Nephron progenitor cell (in vitro differentiated cells): ENCODE measurements around the gene POFUT2.
"Not testable (repeated sequence)": the region's sequence is repeated elsewhere in the genome, so short reads cannot be mapped to it uniquely, and the experiment has no call there.

Source experiments
- DNase-seq: peaks from one replicate; pipeline ENCODE4 v3.0.0; 2021
- H3K27ac Mint-ChIP-seq: 2 replicates; pipeline ENCODE4 v1.8.0; 2021; ENCODE audit warnings: mild to moderate bottlenecking, moderate library complexity, mixed read lengths
- H3K27me3 Mint-ChIP-seq: 2 replicates; pipeline ENCODE4 v1.8.0; 2021; ENCODE audit warnings: mild to moderate bottlenecking, low read depth, mixed read lengths; ENCODE audit not compliant: poor library complexity
- H3K36me3 Mint-ChIP-seq: 2 replicates; pipeline ENCODE4 v1.8.0; 2021; ENCODE audit warnings: low read depth, mixed read lengths
- H3K4me1 Mint-ChIP-seq: 2 replicates; pipeline ENCODE4 v1.8.0; 2021; ENCODE audit warnings: mixed read lengths
- H3K4me3 Mint-ChIP-seq: 2 replicates; pipeline ENCODE4 v1.8.0; 2021; ENCODE audit warnings: mild to moderate bottlenecking, moderate library complexity, mixed read lengths
- H3K9me3 Mint-ChIP-seq: 2 replicates; pipeline ENCODE4 v1.8.0; 2021; ENCODE audit warnings: mild to moderate bottlenecking, moderate library complexity, mixed read lengths
- CTCF ChIP-seq: fragments of 200-600 bp; sonication (generic); IDR thresholded peaks from 2 replicates; pipeline ENCODE4 v1.5.0; 2021; ENCODE audit warnings: antibody characterized with exemption

The POFUT2 gene

GRCh38 chr21:45308194-45309068 lies 20.7 kb upstream of the POFUT2 start:
- no peak for TF ChIP-seq CTCF
- H3K36me3 Mint-ChIP-seq, result peaks cover 14% of the 10 kb centered on the region
- H3K9me3 Mint-ChIP-seq, result peaks cover 13% of the 10 kb centered on the region
- peaks cover 54% of the 10 kb centered on the region for H3K4me1 Mint-ChIP-seq
- H3K4me3 Mint-ChIP-seq, result no peak overlapping the region
- peak; percentile 6 for DNase-seq
- peaks cover 36% of the 10 kb centered on the region for H3K27me3 Mint-ChIP-seq
- H3K27ac Mint-ChIP-seq, result no peak overlapping the region

- peaks cover 54% of the 10 kb centered on the region for H3K4me1 Mint-ChIP-seq
- H3K27ac Mint-ChIP-seq, H3K4me3 Mint-ChIP-seq: not testable (repeated sequence)
Observed at GRCh38 chr21:45307597-45308158, 20.0 kb upstream of the POFUT2 start.

GRCh38 chr21:45306832-45307571 lies 19.3 kb upstream of the POFUT2 start:
- Mint-ChIP-seq H3K36me3 (peaks cover 5% of the 10 kb centered on the region), H3K27ac (peak overlapping the region; percentile 67), H3K4me3 (peak overlapping the region; percentile 66), H3K9me3 (peaks cover 5% of the 10 kb centered on the region), H3K27me3 (peaks cover 25% of the 10 kb centered on the region), H3K4me1 (peaks cover 58% of the 10 kb centered on the region)
- peak; percentile 55 for DNase-seq
- no peak for TF ChIP-seq CTCF

More at GRCh38 chr21:45307597-45308158, 20.0 kb upstream of the POFUT2 start:
- H3K36me3 Mint-ChIP-seq, result peaks cover 12% of the 10 kb centered on the region
- peaks cover 12% of the 10 kb centered on the region for H3K9me3 Mint-ChIP-seq
- not testable (repeated sequence) for DNase-seq
- H3K27me3 Mint-ChIP-seq, result peaks cover 28% of the 10 kb centered on the region

- Mint-ChIP-seq H3K36me3 (no peaks in the 10 kb centered on the region), H3K9me3 (no peaks in the 10 kb centered on the region), H3K4me1 (peaks cover 62% of the 10 kb centered on the region), H3K4me3 (peak overlapping the region; percentile 38), H3K27me3 (peaks cover 21% of the 10 kb centered on the region), H3K27ac (no peak overlapping the region)
- no peak for TF ChIP-seq CTCF
- peak; percentile 5 for DNase-seq
Observed at GRCh38 chr21:45306453-45306831, 18.7 kb upstream of the POFUT2 start.

- Mint-ChIP-seq H3K27ac (no peak overlapping the region), H3K27me3 (peaks cover 24% of the 10 kb centered on the region), H3K4me1 (peaks cover 69% of the 10 kb centered on the region)
Observed at GRCh38 chr21:45305836-45306235, 18.1 kb upstream of the POFUT2 start.

More at GRCh38 chr21:45305836-45306235, 18.1 kb upstream of the POFUT2 start:
- Mint-ChIP-seq H3K9me3 (no peaks in the 10 kb centered on the region), H3K36me3 (no peaks in the 10 kb centered on the region), H3K4me3 (no peak overlapping the region)
- no peak for TF ChIP-seq CTCF
- no peak for DNase-seq
